HL-60 (cell line): ENCODE data around the gene GLYR1.

Source experiments
- DNase-seq, 2 experiments: peaks; one replicate each; pipeline ENCODE4 v3.0.0-alpha.2; 2010 to 2020; ENCODE audit warnings: low read depth in 1 of 2, low spot score in 1 of 2
- H3K27ac ChIP-seq: fragments of 250-450 bp; sonication (Bioruptor Pico); replicated peaks from 2 replicates; pipeline ENCODE4 v1.5.1; 2020; ENCODE audit warnings: mild to moderate bottlenecking, moderate library complexity
- H3K27me3 ChIP-seq: fragments of 250-450 bp; sonication (Bioruptor Pico); 2 replicates; pipeline ENCODE4 v1.5.1; 2021; ENCODE audit warnings: mild to moderate bottlenecking, moderate library complexity; ENCODE audit not compliant: insufficient read depth, poor library complexity, severe bottlenecking
- H3K4me3 ChIP-seq: replicated peaks from 2 replicates; pipeline ENCODE4 v1.5.1; 2011; ENCODE audit warnings: mild to moderate bottlenecking, control low read depth, low read length; ENCODE audit not compliant: insufficient read depth
- GABPA ChIP-seq: IDR thresholded peaks from 2 replicates; pipeline ENCODE4 v1.6.1; 2012; ENCODE audit warnings: low read depth
- POLR2AphosphoS5 ChIP-seq: IDR thresholded peaks from 2 replicates; pipeline ENCODE4 v1.6.1; 2012; ENCODE audit warnings: low read depth
- SPI1 ChIP-seq: IDR thresholded peaks from 2 replicates; pipeline ENCODE4 v1.6.1; 2012; ENCODE audit warnings: low read depth, mild to moderate bottlenecking, borderline replicate concordance
- TF ChIP-seq, protein P1 (sequence below): IDR thresholded peaks from 2 replicates; pipeline ENCODE4 v1.6.1; 2012; ENCODE audit warnings: low read depth; ENCODE audit not compliant: insufficient replicate concordance
- TF ChIP-seq, protein P2 (sequence below): IDR thresholded peaks from one replicate; pipeline ENCODE4 v1.5.1; 2011; ENCODE audit warnings: low read length, control low read depth, inconsistent platforms; ENCODE audit not compliant: insufficient read depth

The GLYR1 gene

GRCh38 chr16:4831616-4832015 lies 15.5 kb downstream of the GLYR1 start:
- Histone ChIP-seq H3K4me3 (no peak overlapping the region), H3K27me3 (no peaks in the 10 kb centered on the region), H3K27ac (no peak overlapping the region)
- TF ChIP-seq SPI1 (no peak), GABPA (no peak), POLR2AphosphoS5 (no peak)
- TF ChIP-seq, protein P1, sequence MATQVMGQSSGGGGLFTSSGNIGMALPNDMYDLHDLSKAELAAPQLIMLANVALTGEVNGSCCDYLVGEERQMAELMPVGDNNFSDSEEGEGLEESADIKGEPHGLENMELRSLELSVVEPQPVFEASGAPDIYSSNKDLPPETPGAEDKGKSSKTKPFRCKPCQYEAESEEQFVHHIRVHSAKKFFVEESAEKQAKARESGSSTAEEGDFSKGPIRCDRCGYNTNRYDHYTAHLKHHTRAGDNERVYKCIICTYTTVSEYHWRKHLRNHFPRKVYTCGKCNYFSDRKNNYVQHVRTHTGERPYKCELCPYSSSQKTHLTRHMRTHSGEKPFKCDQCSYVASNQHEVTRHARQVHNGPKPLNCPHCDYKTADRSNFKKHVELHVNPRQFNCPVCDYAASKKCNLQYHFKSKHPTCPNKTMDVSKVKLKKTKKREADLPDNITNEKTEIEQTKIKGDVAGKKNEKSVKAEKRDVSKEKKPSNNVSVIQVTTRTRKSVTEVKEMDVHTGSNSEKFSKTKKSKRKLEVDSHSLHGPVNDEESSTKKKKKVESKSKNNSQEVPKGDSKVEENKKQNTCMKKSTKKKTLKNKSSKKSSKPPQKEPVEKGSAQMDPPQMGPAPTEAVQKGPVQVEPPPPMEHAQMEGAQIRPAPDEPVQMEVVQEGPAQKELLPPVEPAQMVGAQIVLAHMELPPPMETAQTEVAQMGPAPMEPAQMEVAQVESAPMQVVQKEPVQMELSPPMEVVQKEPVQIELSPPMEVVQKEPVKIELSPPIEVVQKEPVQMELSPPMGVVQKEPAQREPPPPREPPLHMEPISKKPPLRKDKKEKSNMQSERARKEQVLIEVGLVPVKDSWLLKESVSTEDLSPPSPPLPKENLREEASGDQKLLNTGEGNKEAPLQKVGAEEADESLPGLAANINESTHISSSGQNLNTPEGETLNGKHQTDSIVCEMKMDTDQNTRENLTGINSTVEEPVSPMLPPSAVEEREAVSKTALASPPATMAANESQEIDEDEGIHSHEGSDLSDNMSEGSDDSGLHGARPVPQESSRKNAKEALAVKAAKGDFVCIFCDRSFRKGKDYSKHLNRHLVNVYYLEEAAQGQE = no peak
- TF ChIP-seq, protein P2, sequence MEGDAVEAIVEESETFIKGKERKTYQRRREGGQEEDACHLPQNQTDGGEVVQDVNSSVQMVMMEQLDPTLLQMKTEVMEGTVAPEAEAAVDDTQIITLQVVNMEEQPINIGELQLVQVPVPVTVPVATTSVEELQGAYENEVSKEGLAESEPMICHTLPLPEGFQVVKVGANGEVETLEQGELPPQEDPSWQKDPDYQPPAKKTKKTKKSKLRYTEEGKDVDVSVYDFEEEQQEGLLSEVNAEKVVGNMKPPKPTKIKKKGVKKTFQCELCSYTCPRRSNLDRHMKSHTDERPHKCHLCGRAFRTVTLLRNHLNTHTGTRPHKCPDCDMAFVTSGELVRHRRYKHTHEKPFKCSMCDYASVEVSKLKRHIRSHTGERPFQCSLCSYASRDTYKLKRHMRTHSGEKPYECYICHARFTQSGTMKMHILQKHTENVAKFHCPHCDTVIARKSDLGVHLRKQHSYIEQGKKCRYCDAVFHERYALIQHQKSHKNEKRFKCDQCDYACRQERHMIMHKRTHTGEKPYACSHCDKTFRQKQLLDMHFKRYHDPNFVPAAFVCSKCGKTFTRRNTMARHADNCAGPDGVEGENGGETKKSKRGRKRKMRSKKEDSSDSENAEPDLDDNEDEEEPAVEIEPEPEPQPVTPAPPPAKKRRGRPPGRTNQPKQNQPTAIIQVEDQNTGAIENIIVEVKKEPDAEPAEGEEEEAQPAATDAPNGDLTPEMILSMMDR = no peak
- DNase-seq = no peak

- Histone ChIP-seq H3K4me3 (no peak overlapping the region), H3K27ac (no peak overlapping the region), H3K27me3 (no peaks in the 10 kb centered on the region)
- no peak for DNase-seq
- no peak for TF ChIP-seq SPI1
- TF ChIP-seq, protein P2 = no peak
- TF ChIP-seq, protein P1 = no peak
- TF ChIP-seq POLR2AphosphoS5 = no peak
- TF ChIP-seq GABPA = no peak
Observed at GRCh38 chr16:4830408-4830807, 16.7 kb downstream of the GLYR1 start.

DNA sequence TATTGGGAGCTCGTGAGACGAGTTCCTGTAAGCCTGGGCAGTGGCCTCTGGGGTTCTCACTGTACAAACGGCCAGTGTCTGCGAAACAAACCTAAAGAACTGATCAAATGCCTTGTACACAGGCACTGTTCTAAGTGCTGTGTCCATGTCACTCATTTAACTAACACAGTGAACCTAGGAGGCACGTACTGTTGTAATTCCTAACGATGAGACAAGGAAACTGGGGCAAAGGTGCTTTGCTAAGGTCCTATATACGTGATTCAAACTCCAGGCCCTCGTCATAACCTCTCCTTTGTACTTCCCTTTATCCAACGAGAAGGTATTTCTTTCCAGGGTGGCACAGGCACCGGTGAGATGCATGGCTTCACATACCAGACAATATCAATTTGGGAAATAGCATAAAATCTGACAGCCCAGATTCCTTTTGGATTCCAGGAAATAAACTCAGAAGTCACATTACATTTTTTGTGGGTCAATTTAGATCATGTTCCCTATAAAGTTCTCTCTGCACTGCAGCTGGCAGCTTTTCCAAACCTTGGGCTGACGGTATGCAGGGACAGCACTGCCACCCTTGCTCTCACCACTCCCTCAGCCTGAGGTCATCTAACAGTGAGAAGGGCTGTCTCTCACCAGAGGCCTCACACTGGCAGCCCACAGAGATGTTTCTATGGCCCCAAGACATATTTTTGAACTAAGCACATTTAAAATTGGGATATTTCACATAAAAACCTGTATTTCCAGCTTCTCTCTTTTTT lies 18.3 kb downstream of the GLYR1 start:
- H3K27ac ChIP-seq = no peak overlapping the region
- no peak for DNase-seq
- H3K27me3 ChIP-seq = no peaks in the 10 kb centered on the region
- H3K4me3 ChIP-seq = no peak overlapping the region
- TF ChIP-seq, protein P2 = no peak
- TF ChIP-seq SPI1 = no peak
- TF ChIP-seq, protein P1 = no peak
- no peak for TF ChIP-seq POLR2AphosphoS5
